Body of pancreas (tissue), 4 donors: Measurements from ENCODE around the gene PDE10A. TPM values are rescaled to one million over a fixed set of nuclear protein-coding genes. Genes with fewer than 3 reads are reported as not detected.

Source experiments
- ATAC-seq: fragments of 150-250 bp; one replicate; pipeline ENCODE4 v1.9.1; 2016
- DNase-seq, 4 donors: peaks; one replicate each; pipeline ENCODE4 v3.0.0-alpha.2; 2019
- H3K27ac ChIP-seq, 4 donors: fragments of 200-600 bp; sonication (generic); 1 replicate in 3 of 4; 2 replicates in 1 of 4; pipeline versions ENCODE4 v1.5.1 to v1.6.1; 2016 to 2019; ENCODE audit warnings: mild to moderate bottlenecking in 1 of 4, mixed read lengths in 1 of 4, moderate library complexity in 1 of 4
- H3K27me3 ChIP-seq, 2 donors: fragments of 200-600 bp; sonication (generic); one replicate each; pipeline ENCODE4 v1.6.0; 2016; ENCODE audit warnings: mild to moderate bottlenecking in 1 of 2
- H3K36me3 ChIP-seq, 2 donors: fragments of 200-600 bp; sonication (generic); replicated peaks in 1 of 2; 2 replicates each; pipeline ENCODE4 v1.5.1; 2016; ENCODE audit warnings: low read depth in 2 of 2; ENCODE audit not compliant: insufficient read depth in 1 of 2
- H3K4me1 ChIP-seq: fragments of 200-600 bp; sonication (generic); one replicate; pipeline ENCODE4 v1.6.0; 2016
- H3K4me3 ChIP-seq, 2 donors: fragments of 200-600 bp; sonication (generic); 1 replicate in 1 of 2; 2 replicates in 1 of 2; pipeline ENCODE4 v1.5.1; 2016 to 2019
- H3K9me3 ChIP-seq, 3 donors: fragments of 200-600 bp; sonication (generic); 1 replicate in 2 of 3; 2 replicates in 1 of 3; pipeline ENCODE4 v1.5.1; 2016
- POLR2A ChIP-seq, 3 donors: fragments of 450-650 bp; IDR thresholded peaks; one replicate each; pipeline ENCODE4 v1.6.1; 2016; ENCODE audit warnings: antibody characterized with exemption in 3 of 3, mild to moderate bottlenecking in 2 of 3
- WGBS, 2 donors: methylation state at CpG; one replicate each; pipeline ENCODE4 v1.1.5; 2017; 5-methylcytosine and 5-hydroxymethylcytosine counted together
- intact Hi-C: fragments of 100-400 bp; cut with DNase I; formaldehyde crosslinking; loops from one replicate; pipeline ENCODE4 v1.15.1; 2023
- total RNA-seq, 2 donors: library from RNA; depleted of rRNA; stranded (reverse); fragments of >200 nt; gene quantifications; one replicate each; pipeline ENCODE4 v1.1.0, GENCODE V29; 2016
- TF ChIP-seq, protein P1 (sequence below), 7 experiments: fragments of 450-650 bp in 4 of 7; fragments of 200-600 bp in 3 of 7; sonication (generic) in 3 of 7; IDR thresholded peaks; one replicate each; pipeline ENCODE4 v1.5.1; 2016 to 2019; ENCODE audit warnings: antibody characterized with exemption in 7 of 7

Gene PDE10A
- total RNA-seq, 2 donors from 2014 or later: 3.9 to 16.8 TPM

DNA sequence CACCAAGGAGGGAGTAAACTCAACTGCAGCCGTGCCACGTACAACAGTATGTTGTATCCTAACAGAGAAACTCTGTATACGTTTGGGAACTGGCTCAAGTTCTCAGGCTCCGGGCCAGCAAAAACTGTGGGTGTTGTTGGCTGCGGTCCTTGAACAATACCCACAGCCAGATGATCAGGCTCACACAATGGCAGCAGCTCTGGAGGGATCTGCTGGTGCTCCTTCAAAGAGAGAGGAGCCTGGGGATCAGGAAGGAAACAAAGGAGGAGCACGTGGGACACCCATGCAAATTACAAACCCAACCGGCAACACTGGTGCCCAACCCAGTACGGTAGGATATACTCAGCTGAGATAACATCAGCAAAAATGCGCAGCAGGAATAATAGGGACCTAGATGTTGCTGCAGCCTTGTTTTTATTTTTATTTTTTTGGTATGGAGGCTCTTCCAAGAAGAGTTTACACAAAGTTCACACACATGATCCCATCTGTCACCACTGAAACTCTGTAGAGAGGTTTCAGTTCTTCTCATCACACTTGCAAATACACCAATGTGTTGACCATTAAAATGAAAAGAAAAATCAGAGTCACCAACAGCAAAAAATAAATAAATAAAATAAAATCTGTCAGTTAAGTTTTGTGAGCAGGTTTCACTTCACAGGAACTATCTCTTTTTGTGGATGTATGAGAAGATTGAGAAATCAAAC, 41.2 kb upstream of the PDE10A start:
- no peaks in the 10 kb centered on the region for H3K4me1 ChIP-seq
- no peak for TF ChIP-seq POLR2A (IDR thresholded peaks at IDR 0.05)
- TF ChIP-seq, protein P1, sequence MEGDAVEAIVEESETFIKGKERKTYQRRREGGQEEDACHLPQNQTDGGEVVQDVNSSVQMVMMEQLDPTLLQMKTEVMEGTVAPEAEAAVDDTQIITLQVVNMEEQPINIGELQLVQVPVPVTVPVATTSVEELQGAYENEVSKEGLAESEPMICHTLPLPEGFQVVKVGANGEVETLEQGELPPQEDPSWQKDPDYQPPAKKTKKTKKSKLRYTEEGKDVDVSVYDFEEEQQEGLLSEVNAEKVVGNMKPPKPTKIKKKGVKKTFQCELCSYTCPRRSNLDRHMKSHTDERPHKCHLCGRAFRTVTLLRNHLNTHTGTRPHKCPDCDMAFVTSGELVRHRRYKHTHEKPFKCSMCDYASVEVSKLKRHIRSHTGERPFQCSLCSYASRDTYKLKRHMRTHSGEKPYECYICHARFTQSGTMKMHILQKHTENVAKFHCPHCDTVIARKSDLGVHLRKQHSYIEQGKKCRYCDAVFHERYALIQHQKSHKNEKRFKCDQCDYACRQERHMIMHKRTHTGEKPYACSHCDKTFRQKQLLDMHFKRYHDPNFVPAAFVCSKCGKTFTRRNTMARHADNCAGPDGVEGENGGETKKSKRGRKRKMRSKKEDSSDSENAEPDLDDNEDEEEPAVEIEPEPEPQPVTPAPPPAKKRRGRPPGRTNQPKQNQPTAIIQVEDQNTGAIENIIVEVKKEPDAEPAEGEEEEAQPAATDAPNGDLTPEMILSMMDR (IDR thresholded peaks at IDR 0.05): no peak
- no peaks in the 10 kb centered on the region for H3K9me3 ChIP-seq
- no peak overlapping the region for H3K4me3 ChIP-seq
- H3K27ac ChIP-seq: no peak overlapping the region
- ATAC-seq (no peak), DNase-seq (no peak)
- H3K27me3 ChIP-seq: no peaks in the 10 kb centered on the region
- H3K36me3 ChIP-seq: no peaks in the 10 kb centered on the region
- intact Hi-C loops: no loop called here
- WGBS, 2 donors: 35 to 43% methylated on average over 9 of the region's 9 CpGs

DNA sequence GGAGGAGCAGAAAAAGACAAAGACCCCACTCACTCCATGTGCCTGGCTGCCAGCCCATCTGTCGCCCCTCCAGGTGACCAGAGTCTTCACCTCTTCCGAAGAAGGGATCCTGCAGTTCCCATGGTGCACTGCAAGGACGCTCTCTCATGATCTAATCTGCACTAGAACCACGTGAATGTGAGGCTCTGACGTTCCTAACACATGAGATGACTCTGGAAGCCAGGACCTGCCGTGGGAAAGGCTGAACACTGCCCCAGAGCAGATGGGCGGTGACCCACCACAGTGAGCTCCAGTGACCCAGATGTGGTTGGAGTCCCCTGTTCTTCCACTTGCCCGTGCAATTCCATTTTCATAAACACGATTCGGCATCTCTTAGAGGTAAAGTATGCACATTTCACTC, 39.6 kb upstream of the PDE10A start:
- Histone ChIP-seq H3K27me3 (no peaks in the 10 kb centered on the region), H3K4me1 (no peaks in the 10 kb centered on the region), H3K36me3 (no peaks in the 10 kb centered on the region), H3K4me3 (no peak overlapping the region), H3K27ac (no peak overlapping the region), H3K9me3 (no peaks in the 10 kb centered on the region)
- 51 to 75% methylated on average over 8 to 10 of the region's 10 CpGs for WGBS, 2 donors
- intact Hi-C loops: no loop called here
- DNase-seq: no peak
- TF ChIP-seq, protein P1 (IDR thresholded peaks at IDR 0.05): no peak
- no peak for TF ChIP-seq POLR2A (IDR thresholded peaks at IDR 0.05)
- no peak for ATAC-seq

- H3K9me3 ChIP-seq: no peaks in the 10 kb centered on the region
- no peaks in the 10 kb centered on the region for H3K36me3 ChIP-seq
- TF ChIP-seq, protein P1 (IDR thresholded peaks at IDR 0.05): no peak
- no peak for TF ChIP-seq POLR2A (IDR thresholded peaks at IDR 0.05)
- intact Hi-C loops: no loop called here
- H3K4me1 ChIP-seq: no peaks in the 10 kb centered on the region
- ATAC-seq (no peak), DNase-seq (no peak)
- H3K27me3 ChIP-seq: no peaks in the 10 kb centered on the region
- 72 to 77% methylated on average over 11 of the region's 11 CpGs for WGBS, 2 donors
- H3K27ac ChIP-seq: no peak overlapping the region
- H3K4me3 ChIP-seq: no peak overlapping the region
Observed at GRCh38 chr6:165701564-165702354, 38.7 kb upstream of the PDE10A start.

GRCh38 chr6:165701005-165701404, 38.0 kb upstream of the PDE10A start:
- Histone ChIP-seq H3K27ac (no peak overlapping the region), H3K27me3 (no peaks in the 10 kb centered on the region), H3K4me1 (no peaks in the 10 kb centered on the region), H3K36me3 (no peaks in the 10 kb centered on the region), H3K4me3 (no peak overlapping the region), H3K9me3 (no peaks in the 10 kb centered on the region)
- ATAC-seq (no peak), DNase-seq (no peak)
- intact Hi-C loops: no loop called here
- 52 to 55% methylated on average over 4 of the region's 4 CpGs for WGBS, 2 donors
- TF ChIP-seq, protein P1 (IDR thresholded peaks at IDR 0.05): no peak
- no peak for TF ChIP-seq POLR2A (IDR thresholded peaks at IDR 0.05)
